HG03558 (cell line): Measurements from ENCODE around the gene CACNG8.

ENCODE experiments used
- ATAC-seq: cut with Tn5 transposase; IDR thresholded peaks from one replicate; pipeline ENCODE4 v1.9.1; 2021; ENCODE audit warnings: moderate number of reproducible peaks; ENCODE audit not compliant: unreplicated experiment; ENCODE audit errors: extremely low read depth

Gene CACNG8

GRCh38 chr19:53991224-53992113 is 28.7 kb downstream of the CACNG8 start, which contains the start of gene CACNG6:
Gene CACNG6, plus strand, starts transcription at chr19:53991637. Its CDS starts 1,241 bp downstream, at chr19:53992878.
- ATAC-seq, result no peak

GRCh38 chr19:53992211-53992610 is 29.5 kb downstream of the CACNG8 start:
- no peak for ATAC-seq

- ATAC-seq, result no peak
Observed at GRCh38 chr19:53992815-53993214, 30.1 kb downstream of the CACNG8 start.

GRCh38 chr19:53993448-53993847 is 30.7 kb downstream of the CACNG8 start:
- ATAC-seq, result no peak

DNA sequence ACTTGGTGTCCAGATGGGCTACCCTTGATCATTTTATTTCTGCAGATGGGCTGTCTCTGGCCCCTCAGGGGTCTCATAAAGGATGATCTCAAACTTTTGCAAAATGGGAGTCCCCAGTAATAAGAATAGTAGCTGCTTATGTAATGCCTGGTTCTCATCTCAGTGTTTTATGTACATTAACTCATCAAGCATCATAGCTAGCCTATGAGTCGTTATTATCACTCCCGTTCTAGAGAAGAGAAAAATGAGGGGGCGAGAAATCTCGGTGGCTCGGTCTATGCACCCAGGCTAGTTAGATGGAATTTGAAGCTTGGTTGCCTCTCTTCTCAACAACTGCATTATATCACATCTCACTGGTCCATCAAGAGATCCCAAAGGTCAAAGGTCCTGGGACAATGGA is 32.1 kb downstream of the CACNG8 start:
- ATAC-seq, result no peak

- no peak for ATAC-seq
Observed at GRCh38 chr19:53998223-53998622, 35.5 kb downstream of the CACNG8 start.

GRCh38 chr19:53999694-54000093 is 37.0 kb downstream of the CACNG8 start:
- no peak for ATAC-seq

DNA sequence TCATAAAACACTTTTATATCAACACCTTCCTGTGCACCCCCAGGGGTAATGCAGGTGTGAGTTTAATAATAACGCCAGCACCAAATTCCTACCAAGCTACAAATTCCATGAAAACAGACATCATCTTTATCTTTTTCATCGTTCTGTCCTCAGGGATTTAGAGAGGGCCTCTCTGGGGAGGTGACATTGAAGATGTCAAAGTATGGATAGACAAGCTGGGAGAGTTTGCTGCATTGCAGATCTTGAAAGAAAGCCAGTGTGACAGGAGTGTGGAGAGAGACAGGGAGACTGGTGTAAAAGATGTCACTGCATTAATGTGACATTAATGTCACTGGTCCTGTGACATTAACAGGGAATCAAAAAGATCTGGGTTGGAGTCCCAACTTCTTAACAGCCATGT is 38.8 kb downstream of the CACNG8 start:
- no peak for ATAC-seq

DNA sequence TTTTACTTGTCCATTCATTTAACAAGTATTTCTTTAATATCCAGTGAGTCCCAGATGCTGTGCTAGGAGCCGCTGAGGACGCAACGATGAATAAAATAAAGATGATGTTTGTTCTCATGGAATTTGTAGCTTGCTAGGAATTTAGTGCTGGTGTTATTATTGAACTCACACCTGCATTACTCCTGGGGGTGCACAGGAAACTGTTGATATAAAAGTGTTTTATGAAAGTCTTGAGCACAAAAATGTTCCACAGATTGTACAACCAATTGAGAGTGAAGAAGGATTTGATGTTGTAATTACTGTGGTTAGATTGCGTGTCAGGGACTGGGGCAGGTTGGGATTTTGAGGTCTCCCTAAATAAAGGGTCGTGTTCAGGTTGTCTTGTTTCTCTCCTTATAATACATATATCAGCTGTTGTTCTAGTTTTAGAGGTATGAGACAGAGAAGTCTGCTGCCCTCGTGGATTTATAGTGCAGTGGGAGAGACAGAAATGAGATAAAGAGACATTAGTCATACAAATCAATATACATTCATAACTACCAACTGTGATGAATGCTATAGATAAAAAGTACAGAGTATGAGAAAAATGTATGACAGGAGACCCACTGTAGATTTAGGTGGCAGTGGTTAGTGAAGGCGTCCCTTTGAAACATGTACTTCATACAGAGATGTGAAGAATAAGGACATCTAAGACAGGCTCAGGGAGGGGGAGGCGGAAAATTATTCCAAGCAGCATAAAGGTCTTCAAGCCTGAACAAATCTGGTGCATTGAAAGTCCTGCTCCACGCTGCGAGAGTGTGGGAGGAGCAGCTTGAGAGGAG is 40.0 kb downstream of the CACNG8 start:
- ATAC-seq, result no peak

- ATAC-seq, result no peak
Observed at GRCh38 chr19:54009440-54009839, 46.7 kb downstream of the CACNG8 start.

GRCh38 chr19:54010474-54010873 is 47.7 kb downstream of the CACNG8 start:
- no peak for ATAC-seq

GRCh38 chr19:54011507-54012211 is 48.9 kb downstream of the CACNG8 start:
- no peak for ATAC-seq

DNA sequence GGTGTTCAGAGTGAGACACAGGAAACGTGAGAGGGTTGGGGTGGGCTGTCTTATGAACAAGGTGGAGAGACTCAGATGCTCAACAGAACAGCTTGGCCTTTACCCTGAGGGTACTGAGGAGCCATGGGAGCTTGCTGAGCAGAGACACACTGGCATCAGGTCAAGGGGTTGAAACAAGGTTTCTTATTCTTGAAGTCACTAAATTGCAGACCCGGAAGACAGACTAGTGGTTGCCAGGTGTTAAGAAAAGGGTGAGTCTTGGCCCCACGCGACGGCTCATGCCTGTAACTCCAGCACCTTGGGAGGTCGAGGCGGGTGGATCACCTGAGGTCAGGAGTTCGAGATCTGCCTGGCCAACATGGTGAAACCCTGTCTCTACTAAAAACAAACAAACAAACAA is 51.1 kb downstream of the CACNG8 start:
- no peak for ATAC-seq

GRCh38 chr19:54014920-54015560 is 52.3 kb downstream of the CACNG8 start:
- ATAC-seq, result no peak

GRCh38 chr19:54017261-54017660 is 54.5 kb downstream of the CACNG8 start:
- ATAC-seq, result no peak

DNA sequence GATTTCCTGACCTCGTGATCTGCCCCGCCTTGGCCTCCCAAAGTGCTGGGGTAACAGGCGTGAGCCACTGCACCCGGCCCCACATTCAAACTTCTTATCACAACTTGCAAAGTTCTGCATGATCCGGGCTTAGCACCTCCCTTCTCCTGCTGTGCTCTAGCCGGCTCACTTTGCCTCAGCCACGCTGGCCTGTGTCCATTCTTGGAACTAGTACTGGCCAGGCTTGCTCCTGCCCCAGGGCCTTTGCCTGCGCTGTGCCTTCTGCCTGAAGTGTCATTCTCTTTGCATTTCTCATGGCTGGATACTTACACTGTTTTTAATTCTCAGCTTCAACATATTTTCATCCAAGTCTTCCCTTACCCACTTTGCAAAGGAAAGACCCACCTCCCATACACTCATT is 58.6 kb downstream of the CACNG8 start:
- no peak for ATAC-seq

- ATAC-seq, result no peak
Observed at GRCh38 chr19:54021932-54022331, 59.2 kb downstream of the CACNG8 start.

- no peak for ATAC-seq
Observed at GRCh38 chr19:54023191-54023590, 60.5 kb downstream of the CACNG8 start.

GRCh38 chr19:54024660-54025059 is 61.9 kb downstream of the CACNG8 start:
- no peak for ATAC-seq

DNA sequence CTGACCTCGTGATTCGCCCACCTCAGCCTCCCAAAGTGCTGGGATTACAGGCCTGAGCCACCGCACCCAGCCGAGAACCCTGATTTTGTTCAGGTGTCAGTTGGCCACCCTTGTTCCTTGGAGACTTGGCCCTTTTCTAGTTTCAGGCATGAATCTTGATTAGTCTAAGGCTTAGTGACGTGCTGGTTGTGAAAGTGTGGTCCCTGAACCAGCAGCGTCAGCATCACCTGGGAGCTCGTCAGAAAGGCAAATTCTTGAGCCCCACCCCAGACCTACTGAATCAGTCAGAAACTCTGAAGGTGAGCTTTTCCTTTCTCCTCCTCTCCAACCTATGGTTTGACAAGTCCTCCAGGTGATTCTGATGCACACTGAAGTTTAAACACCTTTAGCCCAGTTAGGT is 63.9 kb downstream of the CACNG8 start:
- no peak for ATAC-seq
